IMR-90 (cell line): ENCODE results near the gene RASGEF1C. TPM values are rescaled to one million over a fixed set of nuclear protein-coding genes. Genes with fewer than 3 reads are reported as not detected.

Experiments
- ATAC-seq: fragments of 200-7000 bp; cut with Tn5 transposase; 2 replicates; pipeline ENCODE4 v1.9.1; 2020; ENCODE audit warnings: low read depth, mild to moderate bottlenecking, moderate library complexity
- BruUV-seq: library from RNA; stranded (reverse); fragments of 400-500 nt; replicated peaks from 2 replicates; lab custom pipeline; 2021; lab: Mats Ljungman, UMichigan
- CTCF ChIA-PET: fragments of 300-600 bp; formaldehyde crosslinking; extraction: SDS; loops from one replicate; lab custom pipeline; 2021; ENCODE audit warnings: antibody characterized with exemption; lab: Yijun Ruan, JAX
- POLR2A ChIA-PET: fragments of 300-600 bp; sonication (Branson Sonifier 250); formaldehyde crosslinking; loops from one replicate; lab custom pipeline; 2022; ENCODE audit warnings: antibody characterized with exemption; ENCODE audit not compliant: unreplicated experiment; lab: Charles Lee
- DNase-seq: peaks from one replicate; pipeline ENCODE4 v3.0.0; 2013
- H2AFZ ChIP-seq: replicated peaks from 2 replicates; pipeline ENCODE3; 2013; ENCODE audit warnings: low read length, mild to moderate bottlenecking; ENCODE audit not compliant: poor library complexity
- H2AK5ac ChIP-seq: 2 replicates; pipeline ENCODE4 v1.6.1; 2013; ENCODE audit warnings: low read depth, low read length, inconsistent platforms
- H2AK9ac ChIP-seq: replicated peaks from 2 replicates; pipeline ENCODE3; 2013; ENCODE audit warnings: mild to moderate bottlenecking, low read depth, low read length, moderate library complexity; ENCODE audit not compliant: poor library complexity
- H2BK120ac ChIP-seq: 2 replicates; pipeline ENCODE4 v1.6.1; 2013; ENCODE audit warnings: low read depth, low read length, inconsistent platforms
- H2BK15ac ChIP-seq: 3 replicates; pipeline ENCODE4 v1.6.1; 2013; ENCODE audit warnings: low read depth, low read length, inconsistent platforms
- H2BK20ac ChIP-seq: 2 replicates; pipeline ENCODE4 v1.6.1; 2013; ENCODE audit warnings: low read depth, mild to moderate bottlenecking, inconsistent platforms, low read length, moderate library complexity
- H2BK5ac ChIP-seq: 2 replicates; pipeline ENCODE4 v1.6.1; 2013; ENCODE audit warnings: mild to moderate bottlenecking, low read depth, low read length, inconsistent platforms; ENCODE audit not compliant: poor library complexity, severe bottlenecking
- H3K14ac ChIP-seq: replicated peaks from 2 replicates; pipeline ENCODE4 v1.6.1; 2013; ENCODE audit warnings: low read depth, low read length, inconsistent platforms
- H3K18ac ChIP-seq: 2 replicates; pipeline ENCODE4 v1.6.1; 2013; ENCODE audit warnings: low read depth, low read length, control low read depth
- H3K23ac ChIP-seq: 2 replicates; pipeline ENCODE4 v1.6.1; 2013; ENCODE audit warnings: low read depth, low read length, inconsistent platforms
- H3K27ac ChIP-seq: 2 replicates; pipeline ENCODE4 v1.5.1; 2013; ENCODE audit warnings: mild to moderate bottlenecking, control low read depth, low read length; ENCODE audit not compliant: insufficient read depth
- H3K27me3 ChIP-seq: 2 replicates; pipeline ENCODE4 v1.6.1; 2013; ENCODE audit warnings: low read length; ENCODE audit not compliant: control insufficient read depth, insufficient read depth
- H3K36me3 ChIP-seq: 2 replicates; pipeline ENCODE4 v1.6.1; 2013; ENCODE audit warnings: low read length, mixed read lengths; ENCODE audit not compliant: control insufficient read depth, insufficient read depth
- H3K4ac ChIP-seq: 2 replicates; pipeline ENCODE4 v1.6.1; 2013; ENCODE audit warnings: low read depth, low read length, inconsistent platforms
- H3K4me1 ChIP-seq: 2 replicates; pipeline ENCODE4 v1.6.1; 2013; ENCODE audit warnings: low read length, mixed read lengths; ENCODE audit not compliant: control insufficient read depth, insufficient read depth
- H3K4me2 ChIP-seq: 2 replicates; pipeline ENCODE4 v1.6.1; 2013; ENCODE audit warnings: low read depth, mild to moderate bottlenecking, control low read depth, low read length, moderate library complexity
- H3K4me3 ChIP-seq: 2 replicates; pipeline ENCODE4 v1.5.1; 2013; ENCODE audit warnings: low read depth, mild to moderate bottlenecking, control low read depth, low read length, moderate library complexity; ENCODE audit not compliant: insufficient read depth
- H3K56ac ChIP-seq: 2 replicates; pipeline ENCODE4 v1.6.1; 2013; ENCODE audit warnings: low read length, inconsistent platforms; ENCODE audit not compliant: insufficient read depth; ENCODE audit errors: extremely low read depth
- H3K79me1 ChIP-seq, 2 experiments: 2 replicates each; pipeline ENCODE4 v1.6.1; 2013; ENCODE audit warnings: low read length in 2 of 2, inconsistent platforms in 1 of 2, low read depth in 1 of 2
- H3K9ac ChIP-seq: 2 replicates; pipeline ENCODE4 v1.6.1; 2013; ENCODE audit warnings: low read depth, low read length, control low read depth
- H3K9me1 ChIP-seq: 2 replicates; pipeline ENCODE4 v1.6.1; 2013; ENCODE audit warnings: low read length, inconsistent platforms; ENCODE audit not compliant: insufficient read depth
- H3K9me3 ChIP-seq: 2 replicates; pipeline ENCODE4 v1.6.1; 2013; ENCODE audit warnings: low read length; ENCODE audit not compliant: control insufficient read depth, insufficient read depth
- H4K20me1 ChIP-seq: 2 replicates; pipeline ENCODE4 v1.6.1; 2013; ENCODE audit warnings: low read length, inconsistent platforms; ENCODE audit not compliant: insufficient read depth
- H4K5ac ChIP-seq: 2 replicates; pipeline ENCODE4 v1.6.1; 2013; ENCODE audit warnings: mild to moderate bottlenecking, low read depth, low read length, control low read depth
- H4K8ac ChIP-seq, 2 experiments: 2 replicates each; pipeline ENCODE4 v1.6.1; 2013; ENCODE audit warnings: low read depth in 2 of 2, low read length in 2 of 2, control low read depth in 1 of 2, inconsistent platforms in 1 of 2
- H4K91ac ChIP-seq: 2 replicates; pipeline ENCODE4 v1.6.1; 2013; ENCODE audit warnings: low read depth, low read length, inconsistent platforms; ENCODE audit not compliant: insufficient read depth
- BHLHE40 ChIP-seq: fragments of 150-350 bp; IDR thresholded peaks from 2 replicates; pipeline ENCODE4 v1.6.1; 2016; ENCODE audit warnings: mild to moderate bottlenecking, low read depth, low read length
- CEBPB ChIP-seq: IDR thresholded peaks from 2 replicates; pipeline ENCODE4 v1.6.1; 2012; ENCODE audit warnings: low read depth, low read length, improper control_type of control experiment
- FOS ChIP-seq: fragments of 150-350 bp; IDR thresholded peaks from 2 replicates; pipeline ENCODE4 v1.6.1; 2016; ENCODE audit warnings: low read depth, low read length
- MAZ ChIP-seq: IDR thresholded peaks from 2 replicates; pipeline ENCODE4 v1.6.1; 2012; ENCODE audit warnings: low read depth, mild to moderate bottlenecking, low read length, improper control_type of control experiment, moderate library complexity, borderline replicate concordance
- MXI1 ChIP-seq: IDR thresholded peaks from 2 replicates; pipeline ENCODE4 v1.6.1; 2012; ENCODE audit warnings: low read depth, mild to moderate bottlenecking, low read length, moderate library complexity, borderline replicate concordance
- NFE2L2 ChIP-seq: fragments of 150-350 bp; IDR thresholded peaks from 2 replicates; pipeline ENCODE4 v1.6.1; 2016; ENCODE audit warnings: low read depth, mild to moderate bottlenecking, low read length
- POLR2A ChIP-seq: IDR thresholded peaks from 2 replicates; pipeline ENCODE4 v1.6.1; 2012; ENCODE audit warnings: mild to moderate bottlenecking, low read depth, low read length
- RFX5 ChIP-seq: IDR thresholded peaks from 2 replicates; pipeline ENCODE4 v1.8.0; 2012; ENCODE audit warnings: low read depth, mild to moderate bottlenecking, low read length, moderate library complexity
- SMC3 ChIP-seq: fragments of 150-350 bp; IDR thresholded peaks from 2 replicates; pipeline ENCODE4 v1.6.1; 2016; ENCODE audit warnings: low read depth, mild to moderate bottlenecking, antibody characterized with exemption, low read length, moderate library complexity
- WGBS, 2 experiments: methylation state at CpG; one replicate each; pipeline versions ENCODE4 v1.1.5 to v1.1.7; 2013; ENCODE audit warnings: missing lambda C conversion rate in 2 of 2; ENCODE audit not compliant: insufficient read length in 1 of 2; ENCODE audit errors: extremely low coverage in 2 of 2; 5-methylcytosine and 5-hydroxymethylcytosine counted together
- dilution Hi-C: fragments of 300-500 bp; cut with HindIII; formaldehyde crosslinking; loops from one replicate; pipeline ENCODE4 v1.14.3; 2018; ENCODE audit warnings: low sequenced_read_pairs; ENCODE audit not compliant: unreplicated experiment
- in situ Hi-C: fragments of 300-500 bp; cut with MboI; formaldehyde crosslinking; loops from 3 replicates; pipeline ENCODE4 v1.14.3; 2019; ENCODE audit warnings: low sequenced_read_pairs, inconsistent platforms, mixed read lengths
- intact Hi-C: fragments of 100-400 bp; cut with micrococcal nuclease; formaldehyde crosslinking; loops from 2 replicates; pipeline ENCODE4 v1.10.0; 2022
- polyA plus RNA-seq, 3 experiments: library from polyadenylated mRNA; depleted of rRNA; stranded (reverse); fragments of >200 nt; gene quantifications; 2 replicates each; pipeline ENCODE4 v1.2.3, GENCODE V29; 2012; ENCODE audit warnings: low replicate concordance in 1 of 3
- total RNA-seq: library from RNA; depleted of rRNA; stranded (reverse); fragments of >200 nt; gene quantifications from 2 replicates; pipeline ENCODE4 v1.2.3, GENCODE V29; 2012
- TF ChIP-seq, protein P1 (sequence below): fragments of 150-350 bp; IDR thresholded peaks from 2 replicates; pipeline ENCODE4 v1.6.1; 2017; ENCODE audit warnings: mild to moderate bottlenecking, antibody characterized with exemption, low read length, low read depth

Gene RASGEF1C
- total and polyA plus RNA-seq, 2 of the 4 experiments (the other 2 are of a cell fraction), result not detected

DNA sequence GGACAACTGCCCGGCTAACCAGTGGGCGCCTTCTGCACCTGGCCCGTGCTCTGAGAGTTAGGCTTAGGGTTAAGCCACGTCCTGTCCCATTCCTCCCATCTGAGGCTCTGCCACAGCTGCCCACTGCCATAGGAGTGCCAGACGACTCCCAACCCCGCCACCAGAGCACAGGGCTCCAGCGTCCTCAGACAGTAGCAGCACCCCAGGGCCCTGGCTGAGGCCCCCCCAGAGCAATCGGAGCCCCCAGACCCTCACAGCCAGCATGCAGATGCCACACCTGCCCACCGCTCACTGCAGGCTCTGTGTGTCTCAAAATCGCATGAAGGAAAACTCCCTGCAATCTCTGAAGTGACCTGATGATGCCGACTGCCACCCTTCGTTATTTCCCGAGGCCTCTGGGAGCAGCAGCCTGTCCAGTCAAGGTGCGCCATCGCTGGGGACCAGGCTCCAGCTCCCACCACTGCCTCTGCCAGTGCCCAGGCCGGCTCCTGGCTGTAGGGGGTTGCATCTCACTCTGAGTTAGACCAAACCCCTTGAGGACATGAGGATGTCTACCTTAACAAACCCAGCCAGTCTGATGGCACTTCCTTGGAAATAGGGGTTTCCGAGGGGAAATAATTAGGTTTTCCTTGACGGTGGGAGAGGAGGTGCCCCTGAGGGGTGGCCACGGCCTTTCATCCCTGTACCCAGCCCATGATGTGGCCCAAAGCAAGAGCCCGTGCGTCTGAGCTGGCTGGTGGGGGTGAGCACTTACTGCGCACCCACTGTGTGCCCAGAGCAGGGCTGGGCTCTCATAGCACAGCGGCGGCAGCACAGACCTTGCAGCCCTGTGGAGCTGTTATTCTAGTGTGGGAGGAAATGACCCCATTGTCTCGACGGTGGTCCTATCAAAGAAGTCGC is 79.5 kb downstream of the RASGEF1C start (continued):
- TF ChIP-seq MXI1, result no peak

DNA sequence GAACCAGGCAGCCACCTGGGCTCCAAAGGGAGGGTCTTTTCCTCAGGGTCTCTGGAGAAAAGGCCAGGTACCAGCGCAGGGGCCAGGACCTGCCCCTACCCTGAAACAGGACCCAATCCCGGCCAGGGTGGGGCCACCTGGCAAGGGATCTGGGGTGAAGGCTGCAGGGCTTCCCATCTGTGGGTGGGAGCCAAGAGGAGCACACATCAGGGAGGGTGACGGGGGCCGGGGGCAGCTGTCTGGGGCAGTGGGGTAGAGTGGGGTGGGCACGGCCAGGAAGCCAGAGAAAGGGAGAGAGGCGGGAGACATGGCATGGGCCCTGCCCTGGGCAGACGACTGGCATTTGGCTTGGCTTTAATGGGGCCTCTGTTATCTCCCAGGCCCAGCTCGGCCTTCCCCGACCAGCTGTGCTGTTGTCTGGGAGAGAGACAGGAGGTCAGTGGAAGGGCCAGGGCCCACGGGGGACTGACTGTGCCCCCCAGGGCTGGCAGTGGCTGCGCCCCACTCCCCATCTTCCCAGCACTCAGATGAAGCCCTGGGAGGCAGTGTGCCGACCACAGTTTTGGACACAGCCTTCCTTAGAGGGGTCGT is 80.2 kb downstream of the RASGEF1C start:
- no peak overlapping the region for H3K9ac ChIP-seq
- 86% methylated on average over 4 of the region's 13 CpGs; no CpG with 5 or more reads in 1 of the 2 experiments for WGBS, 2 experiments
- H2BK15ac ChIP-seq, result no peak overlapping the region
- H3K79me1 ChIP-seq, result no peaks in the 10 kb centered on the region
- H3K4me2 ChIP-seq, result no peak overlapping the region
- no peak overlapping the region for H2BK20ac ChIP-seq
- no peak overlapping the region for H3K4ac ChIP-seq
- TF ChIP-seq FOS (no peak), CEBPB (no peak), BHLHE40 (no peak), SMC3 (no peak), RFX5 (no peak), POLR2A (no peak), MAZ (no peak), NFE2L2 (no peak), MXI1 (no peak)
- TF ChIP-seq, protein P1, sequence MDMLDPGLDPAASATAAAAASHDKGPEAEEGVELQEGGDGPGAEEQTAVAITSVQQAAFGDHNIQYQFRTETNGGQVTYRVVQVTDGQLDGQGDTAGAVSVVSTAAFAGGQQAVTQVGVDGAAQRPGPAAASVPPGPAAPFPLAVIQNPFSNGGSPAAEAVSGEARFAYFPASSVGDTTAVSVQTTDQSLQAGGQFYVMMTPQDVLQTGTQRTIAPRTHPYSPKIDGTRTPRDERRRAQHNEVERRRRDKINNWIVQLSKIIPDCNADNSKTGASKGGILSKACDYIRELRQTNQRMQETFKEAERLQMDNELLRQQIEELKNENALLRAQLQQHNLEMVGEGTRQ, result no peak
- ATAC-seq (no peak), DNase-seq (no peak)
- in situ Hi-C loops, result loop anchor here (25.0 kb wide), 1 partner anchor 334 kb away; no protein-coding TSS in a partner anchor
- peaks cover 29% of the 10 kb centered on the region for H3K27me3 ChIP-seq
- no peak overlapping the region for H4K5ac ChIP-seq
- no peak overlapping the region for H4K8ac ChIP-seq
- H4K91ac ChIP-seq, result no peak overlapping the region
- dilution Hi-C loops, result no loop called here
- BruUV-seq, result no TSS peak
- H3K9me3 ChIP-seq, result no peaks in the 10 kb centered on the region
- no peak overlapping the region for H2AK5ac ChIP-seq
- no peak overlapping the region for H2AK9ac ChIP-seq
- ChIA-PET CTCF (no interaction called here), POLR2A (no interaction called here)
- H3K56ac ChIP-seq, result no peak overlapping the region
- no peak overlapping the region for H2BK120ac ChIP-seq
- H3K36me3 ChIP-seq, result no peaks in the 10 kb centered on the region
- H3K9me1 ChIP-seq, result no peaks in the 10 kb centered on the region
- H3K18ac ChIP-seq, result no peak overlapping the region
- H3K4me1 ChIP-seq, result no peaks in the 10 kb centered on the region; the same call in 1 of the 2 replicates
- no peak overlapping the region for H2AFZ ChIP-seq
- no peak overlapping the region for H3K23ac ChIP-seq
- H3K4me3 ChIP-seq, result no peak overlapping the region
- intact Hi-C loops, result no loop called here
- no peak overlapping the region for H3K14ac ChIP-seq
- no peak overlapping the region for H3K27ac ChIP-seq
- H4K20me1 ChIP-seq, result no peaks in the 10 kb centered on the region
- H2BK5ac ChIP-seq, result no peak overlapping the region
